H9 (cell line): ENCODE results near the gene AVL9. TPM values are rescaled to one million over a fixed set of nuclear protein-coding genes. Genes with fewer than 3 reads are reported as not detected.
"Not testable (repeated sequence)": the region's sequence is repeated elsewhere in the genome, so short reads cannot be mapped to it uniquely, and the experiment has no call there.

ENCODE experiments used
- DNase-seq: peaks from one replicate; pipeline ENCODE4 v3.0.0-alpha.2; 2017
- H2AFZ ChIP-seq: one replicate; pipeline ENCODE4 v1.6.1; 2013; ENCODE audit warnings: mild to moderate bottlenecking, low read length, control low read depth, moderate library complexity
- H2AK5ac ChIP-seq: 2 replicates; pipeline ENCODE4 v1.6.1; 2013; ENCODE audit warnings: low read length, control low read depth, mixed read lengths; ENCODE audit not compliant: insufficient read length
- H2BK120ac ChIP-seq: one replicate; pipeline ENCODE4 v1.6.1; 2013; ENCODE audit warnings: low read depth, mild to moderate bottlenecking, low read length, control low read depth, inconsistent platforms; ENCODE audit not compliant: poor library complexity, severe bottlenecking
- H2BK12ac ChIP-seq: 2 replicates; pipeline ENCODE4 v1.6.1; 2013; ENCODE audit warnings: low read length, control low read depth, mixed read lengths, low read depth; ENCODE audit not compliant: insufficient read length
- H2BK15ac ChIP-seq: 2 replicates; pipeline ENCODE4 v1.6.1; 2013; ENCODE audit warnings: low read depth, low read length, control low read depth
- H2BK20ac ChIP-seq: one replicate; pipeline ENCODE4 v1.6.1; 2013; ENCODE audit warnings: low read depth, mild to moderate bottlenecking, low read length, control low read depth, inconsistent platforms; ENCODE audit not compliant: poor library complexity, severe bottlenecking
- H2BK5ac ChIP-seq: 2 replicates; pipeline ENCODE4 v1.6.1; 2013; ENCODE audit warnings: low read length, control low read depth, mixed read lengths; ENCODE audit not compliant: insufficient read length
- H3K14ac ChIP-seq: 2 replicates; pipeline ENCODE4 v1.6.1; 2013; ENCODE audit warnings: low read length, control low read depth; ENCODE audit not compliant: insufficient read depth
- H3K18ac ChIP-seq: 2 replicates; pipeline ENCODE4 v1.6.1; 2013; ENCODE audit warnings: low read depth, mild to moderate bottlenecking, mixed read lengths, low read length, control low read depth; ENCODE audit not compliant: insufficient read length
- H3K23ac ChIP-seq: 2 replicates; pipeline ENCODE4 v1.6.1; 2013; ENCODE audit warnings: low read length, control low read depth, mixed read lengths, low read depth; ENCODE audit not compliant: insufficient read length
- H3K23me2 ChIP-seq: 2 replicates; pipeline ENCODE4 v1.6.1; 2013; ENCODE audit warnings: low read depth, mild to moderate bottlenecking, mixed read lengths, low read length, control low read depth; ENCODE audit not compliant: insufficient read length, poor library complexity, severe bottlenecking
- H3K27ac ChIP-seq: 2 replicates; pipeline ENCODE4 v1.5.1; 2013; ENCODE audit warnings: low read length, control low read depth, mixed read lengths, low read depth; ENCODE audit not compliant: insufficient read length
- H3K27me3 ChIP-seq: 2 replicates; pipeline ENCODE4 v1.6.1; 2013; ENCODE audit warnings: low read length, control low read depth, inconsistent platforms; ENCODE audit not compliant: insufficient read depth
- H3K4ac ChIP-seq: 2 replicates; pipeline ENCODE4 v1.6.1; 2013; ENCODE audit warnings: low read depth, mild to moderate bottlenecking, control low read depth, inconsistent platforms, low read length, moderate library complexity
- H3K4me1 ChIP-seq: 2 replicates; pipeline ENCODE4 v1.6.1; 2013; ENCODE audit warnings: low read length, control low read depth, inconsistent platforms; ENCODE audit not compliant: insufficient read depth
- H3K4me2 ChIP-seq: 2 replicates; pipeline ENCODE4 v1.6.1; 2013; ENCODE audit warnings: low read length, control low read depth, mixed read lengths; ENCODE audit not compliant: insufficient read length, insufficient read depth
- H3K56ac ChIP-seq: 2 replicates; pipeline ENCODE4 v1.6.1; 2013; ENCODE audit warnings: low read depth, mild to moderate bottlenecking, mixed read lengths, low read length, control low read depth; ENCODE audit not compliant: insufficient read length
- H3K79me1 ChIP-seq: 2 replicates; pipeline ENCODE4 v1.6.1; 2013; ENCODE audit warnings: low read depth, mild to moderate bottlenecking, moderate library complexity, low read length, control low read depth, inconsistent platforms; ENCODE audit not compliant: insufficient read depth, poor library complexity, severe bottlenecking
- H3K79me2 ChIP-seq: 2 replicates; pipeline ENCODE4 v1.6.1; 2013; ENCODE audit warnings: low read length, control low read depth, inconsistent platforms; ENCODE audit not compliant: insufficient read depth
- H3K9ac ChIP-seq: 2 replicates; pipeline ENCODE4 v1.6.1; 2013; ENCODE audit warnings: low read length, control low read depth, mixed read lengths; ENCODE audit not compliant: insufficient read length; ENCODE audit errors: extremely low read depth
- H3K9me3 ChIP-seq: one replicate; pipeline ENCODE4 v1.6.1; 2013; ENCODE audit warnings: low read depth, low read length, inconsistent platforms; ENCODE audit not compliant: control insufficient read depth
- H3T11ph ChIP-seq: one replicate; pipeline ENCODE4 v1.6.1; 2013; ENCODE audit warnings: mild to moderate bottlenecking, low read length, control low read depth, inconsistent platforms
- H4K20me1 ChIP-seq: one replicate; pipeline ENCODE4 v1.6.1; 2013; ENCODE audit not compliant: control insufficient read depth, insufficient read length, insufficient read depth
- H4K5ac ChIP-seq: 2 replicates; pipeline ENCODE4 v1.6.1; 2013; ENCODE audit warnings: low read depth, mild to moderate bottlenecking, mixed read lengths, low read length, control low read depth; ENCODE audit not compliant: insufficient read length
- H4K8ac ChIP-seq: replicated peaks from 2 replicates; pipeline ENCODE4 v1.6.1; 2013; ENCODE audit warnings: low read length, control low read depth, mixed read lengths, low read depth; ENCODE audit not compliant: insufficient read length
- H4K91ac ChIP-seq: 2 replicates; pipeline ENCODE4 v1.6.1; 2013; ENCODE audit warnings: low read depth, mild to moderate bottlenecking, moderate library complexity, mixed read lengths, low read length, control low read depth; ENCODE audit not compliant: insufficient read length
- H3K27ac Mint-ChIP-seq, 3 experiments: 2 replicates in 2 of 3; 3 replicates in 1 of 3; pipeline ENCODE4 v1.8.0; 2020 to 2021; ENCODE audit warnings: mixed read lengths in 3 of 3, mild to moderate bottlenecking in 1 of 3, moderate library complexity in 1 of 3
- H3K27me3 Mint-ChIP-seq: 2 replicates; pipeline ENCODE4 v1.8.0; 2021; ENCODE audit warnings: low read depth, mild to moderate bottlenecking, moderate library complexity, mixed read lengths
- H3K36me3 Mint-ChIP-seq, 3 experiments: 2 replicates in 2 of 3; 3 replicates in 1 of 3; pipeline ENCODE4 v1.8.0; 2020 to 2021; ENCODE audit warnings: low read depth in 3 of 3, mixed read lengths in 3 of 3; ENCODE audit not compliant: insufficient read depth in 1 of 3
- H3K4me1 Mint-ChIP-seq, 2 experiments: 2 replicates each; pipeline ENCODE4 v1.8.0; 2020; ENCODE audit warnings: mixed read lengths in 2 of 2
- H3K4me3 Mint-ChIP-seq, 2 experiments: 2 replicates in 1 of 2; 3 replicates in 1 of 2; pipeline ENCODE4 v1.8.0; 2020 to 2021; ENCODE audit warnings: mild to moderate bottlenecking in 2 of 2, mixed read lengths in 2 of 2, moderate library complexity in 1 of 2
- H3K9me3 Mint-ChIP-seq, 2 experiments: 2 replicates in 1 of 2; 3 replicates in 1 of 2; pipeline ENCODE4 v1.8.0; 2020; ENCODE audit warnings: mild to moderate bottlenecking in 2 of 2, mixed read lengths in 2 of 2, moderate library complexity in 1 of 2
- CTCF ChIP-seq: fragments of 200-600 bp; sonication (generic); conservative IDR thresholded peaks from 3 replicates; pipeline ENCODE4 v1.8.0; 2021; ENCODE audit warnings: antibody characterized with exemption, mild to moderate bottlenecking
- WGBS: extraction: QIAGEN DNeasy Blood & Tissue Kit; methylation state at CpG from one replicate; pipeline ENCODE4 v1.1.7; 2013; ENCODE audit warnings: missing lambda C conversion rate, low lambda C conversion rate, mixed read lengths; ENCODE audit not compliant: insufficient read length; ENCODE audit errors: extremely low coverage; 5-methylcytosine and 5-hydroxymethylcytosine counted together
- total RNA-seq: library from RNA; stranded (reverse); gene quantifications from 2 replicates; pipeline ENCODE4 v1.2.1, GENCODE V29; 2021

AVL9 gene
- total RNA-seq, 1 experiment from 2014 or later: 38.7 TPM

GRCh38 chr7:32636725-32637462 lies 141.6 kb downstream of the AVL9 start:
- WGBS: no CpG with 5 or more reads among the region's 5 CpGs
- peak; percentile 38; the same call in 2 of the 3 replicates for TF ChIP-seq CTCF
- H2BK20ac ChIP-seq, H3K9me3 ChIP-seq, H4K91ac ChIP-seq, H4K20me1 ChIP-seq, H3K9me3 Mint-ChIP-seq, H3K56ac ChIP-seq, H3K27ac ChIP-seq, H2BK120ac ChIP-seq, H3K4me2 ChIP-seq, H3K27ac Mint-ChIP-seq, H2BK12ac ChIP-seq, H2AK5ac ChIP-seq, H4K5ac ChIP-seq, H3K4ac ChIP-seq, H3T11ph ChIP-seq, H2BK5ac ChIP-seq, H3K14ac ChIP-seq, H3K27me3 Mint-ChIP-seq, H3K23ac ChIP-seq, H3K23me2 ChIP-seq, H3K36me3 Mint-ChIP-seq, H3K4me1 ChIP-seq, H2BK15ac ChIP-seq, H3K9ac ChIP-seq, H3K27me3 ChIP-seq, H3K79me1 ChIP-seq, H3K4me1 Mint-ChIP-seq, H3K18ac ChIP-seq, DNase-seq, H2AFZ ChIP-seq, H4K8ac ChIP-seq, H3K79me2 ChIP-seq, H3K4me3 Mint-ChIP-seq: not testable (repeated sequence)

- H3K27ac Mint-ChIP-seq, H3K9me3 Mint-ChIP-seq, H2AK5ac ChIP-seq, H3K18ac ChIP-seq, H4K8ac ChIP-seq, H2BK20ac ChIP-seq, H3K9me3 ChIP-seq, DNase-seq, H2BK5ac ChIP-seq, H4K20me1 ChIP-seq, H3K79me2 ChIP-seq, H3K9ac ChIP-seq, H3K27me3 ChIP-seq, H3K79me1 ChIP-seq, H2BK15ac ChIP-seq, H2AFZ ChIP-seq, H3T11ph ChIP-seq, H3K4ac ChIP-seq, H3K14ac ChIP-seq, H3K23ac ChIP-seq, H3K4me3 Mint-ChIP-seq, H3K4me1 ChIP-seq, H4K91ac ChIP-seq, H3K4me2 ChIP-seq, H3K27me3 Mint-ChIP-seq, H3K56ac ChIP-seq, H3K36me3 Mint-ChIP-seq, H3K27ac ChIP-seq, H4K5ac ChIP-seq, H2BK120ac ChIP-seq, H2BK12ac ChIP-seq, H3K23me2 ChIP-seq, H3K4me1 Mint-ChIP-seq: not testable (repeated sequence)
Observed at GRCh38 chr7:32637611-32638010, 142.3 kb downstream of the AVL9 start.
